ENCODE measurements around the gene SERPINA7.

DNA sequence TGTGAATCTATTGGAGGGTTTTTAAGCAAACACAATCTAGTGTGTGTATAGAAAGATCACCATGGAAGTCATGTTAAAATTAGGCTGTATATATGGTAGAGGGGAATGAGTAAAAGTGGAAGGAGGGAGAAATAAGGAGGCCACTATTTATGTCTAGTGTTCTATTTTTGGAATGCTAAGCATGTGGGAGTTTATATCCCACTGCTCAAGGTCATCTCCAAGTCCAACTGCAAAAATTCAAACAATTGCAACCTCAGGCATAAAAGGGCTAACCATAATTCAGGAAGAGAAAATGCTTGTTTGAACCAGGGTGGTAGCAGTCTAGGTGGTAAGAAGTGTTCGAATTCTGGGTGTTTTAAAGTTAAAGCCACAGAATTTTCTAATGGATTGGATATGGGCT, 39.2 kb downstream of the SERPINA7 start:
- TF ChIP-seq, protein P1, sequence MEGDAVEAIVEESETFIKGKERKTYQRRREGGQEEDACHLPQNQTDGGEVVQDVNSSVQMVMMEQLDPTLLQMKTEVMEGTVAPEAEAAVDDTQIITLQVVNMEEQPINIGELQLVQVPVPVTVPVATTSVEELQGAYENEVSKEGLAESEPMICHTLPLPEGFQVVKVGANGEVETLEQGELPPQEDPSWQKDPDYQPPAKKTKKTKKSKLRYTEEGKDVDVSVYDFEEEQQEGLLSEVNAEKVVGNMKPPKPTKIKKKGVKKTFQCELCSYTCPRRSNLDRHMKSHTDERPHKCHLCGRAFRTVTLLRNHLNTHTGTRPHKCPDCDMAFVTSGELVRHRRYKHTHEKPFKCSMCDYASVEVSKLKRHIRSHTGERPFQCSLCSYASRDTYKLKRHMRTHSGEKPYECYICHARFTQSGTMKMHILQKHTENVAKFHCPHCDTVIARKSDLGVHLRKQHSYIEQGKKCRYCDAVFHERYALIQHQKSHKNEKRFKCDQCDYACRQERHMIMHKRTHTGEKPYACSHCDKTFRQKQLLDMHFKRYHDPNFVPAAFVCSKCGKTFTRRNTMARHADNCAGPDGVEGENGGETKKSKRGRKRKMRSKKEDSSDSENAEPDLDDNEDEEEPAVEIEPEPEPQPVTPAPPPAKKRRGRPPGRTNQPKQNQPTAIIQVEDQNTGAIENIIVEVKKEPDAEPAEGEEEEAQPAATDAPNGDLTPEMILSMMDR (IDR thresholded peaks at IDR 0.05; ENCODE audit: low read depth, low read length), result no peak
- TF ChIP-seq POLR2A (IDR thresholded peaks at IDR 0.05; ENCODE audit: extremely low read depth, insufficient read length), result no peak
